Uterus (tissue), 2 donors: ENCODE results near the gene POLQ.

ENCODE experiments used
- CTCF ChIP-seq, 4 experiments: fragments of 200-600 bp in 2 of 4; fragments of 450-650 bp in 2 of 4; sonication (generic) in 2 of 4; IDR thresholded peaks; one replicate each; pipeline ENCODE4 v1.5.1; 2016 to 2019; ENCODE audit warnings: antibody characterized with exemption in 4 of 4, mild to moderate bottlenecking in 2 of 4, moderate library complexity in 1 of 4
- POLR2A ChIP-seq, 2 donors: fragments of 450-650 bp; IDR thresholded peaks; one replicate each; pipeline ENCODE4 v1.6.1; 2016; ENCODE audit warnings: antibody characterized with exemption in 2 of 2, mild to moderate bottlenecking in 1 of 2, moderate library complexity in 1 of 2

DNA sequence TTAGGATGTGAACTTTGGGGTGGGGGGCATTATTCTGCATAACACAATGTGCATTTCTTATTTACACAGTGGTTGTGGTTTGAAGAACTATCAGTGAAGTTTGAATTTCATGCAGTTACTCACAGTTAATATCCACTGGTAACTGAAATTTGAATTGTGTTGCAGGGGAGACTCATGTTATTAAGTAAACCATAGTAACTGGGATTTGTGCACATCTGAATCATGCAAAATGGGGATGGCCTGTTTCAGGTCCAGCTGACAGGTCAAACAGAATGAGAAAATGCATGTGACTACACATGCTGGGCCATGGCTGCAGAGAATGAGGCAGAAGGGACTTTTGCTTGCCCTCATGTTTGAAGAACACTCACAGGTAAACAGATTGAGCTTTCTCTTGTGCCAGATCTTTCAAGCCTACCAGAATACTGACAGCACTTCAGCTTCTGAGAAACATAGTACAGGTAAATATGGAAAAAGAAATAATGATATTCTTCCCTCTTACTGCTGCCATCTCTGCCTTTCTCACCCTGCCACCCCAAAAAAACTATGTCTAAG lies 115.0 kb downstream of the POLQ start:
- TF ChIP-seq CTCF (IDR thresholded peaks at IDR 0.05) (no peak), POLR2A (IDR thresholded peaks at IDR 0.05) (no peak)
